ENCODE measurements around the gene CDC42EP2.

The CDC42EP2 gene

GRCh38 chr11:65310215-65310614 lies 4.5 kb upstream of the CDC42EP2 start:
- Histone ChIP-seq H3K36me3 (ENCODE audit: control insufficient read depth in 1 of 2, insufficient read depth in 2 of 2, low read length in 2 of 2) (no peaks in the 10 kb centered on the region), H3K27me3 (ENCODE audit: low read depth, low read length) (no peaks in the 10 kb centered on the region), H3K4me3 (ENCODE audit: low read depth in 1 of 2, low read length in 2 of 2) (no peak overlapping the region), H3K27ac (ENCODE audit: low read length) (no peak overlapping the region), H3K4me1 (ENCODE audit: control insufficient read depth in 1 of 2, insufficient read depth in 2 of 2, low read length in 2 of 2) (peaks cover 16 to 36% of the 10 kb centered on the region in 2 donors), H3K9me3 (ENCODE audit: control insufficient read depth in 1 of 2, low read length in 2 of 2) (no peaks in the 10 kb centered on the region)

- H3K4me1 ChIP-seq (ENCODE audit: control insufficient read depth in 1 of 2, insufficient read depth in 2 of 2, low read length in 2 of 2) = peaks cover 16 to 35% of the 10 kb centered on the region in 2 donors
Observed at GRCh38 chr11:65310736-65311135, 3.9 kb upstream of the CDC42EP2 start.

GRCh38 chr11:65311170-65311678 lies 3.4 kb upstream of the CDC42EP2 start:
- no peaks in the 10 kb centered on the region for H3K9me3 ChIP-seq (ENCODE audit: control insufficient read depth in 1 of 2, low read length in 2 of 2)
- no peak overlapping the region for H3K27ac ChIP-seq (ENCODE audit: low read length)
- peaks cover 19 to 35% of the 10 kb centered on the region in 2 donors for H3K4me1 ChIP-seq (ENCODE audit: control insufficient read depth in 1 of 2, insufficient read depth in 2 of 2, low read length in 2 of 2)

More at GRCh38 chr11:65310736-65311135, 3.9 kb upstream of the CDC42EP2 start:
- no peaks in the 10 kb centered on the region for H3K9me3 ChIP-seq (ENCODE audit: control insufficient read depth in 1 of 2, low read length in 2 of 2)
- H3K4me3 ChIP-seq (ENCODE audit: low read depth in 1 of 2, low read length in 2 of 2) = no peak overlapping the region
- no peaks in the 10 kb centered on the region for H3K27me3 ChIP-seq (ENCODE audit: low read depth, low read length)
- H3K27ac ChIP-seq (ENCODE audit: low read length) = no peak overlapping the region
- no peaks in the 10 kb centered on the region for H3K36me3 ChIP-seq (ENCODE audit: control insufficient read depth in 1 of 2, insufficient read depth in 2 of 2, low read length in 2 of 2)

DNA sequence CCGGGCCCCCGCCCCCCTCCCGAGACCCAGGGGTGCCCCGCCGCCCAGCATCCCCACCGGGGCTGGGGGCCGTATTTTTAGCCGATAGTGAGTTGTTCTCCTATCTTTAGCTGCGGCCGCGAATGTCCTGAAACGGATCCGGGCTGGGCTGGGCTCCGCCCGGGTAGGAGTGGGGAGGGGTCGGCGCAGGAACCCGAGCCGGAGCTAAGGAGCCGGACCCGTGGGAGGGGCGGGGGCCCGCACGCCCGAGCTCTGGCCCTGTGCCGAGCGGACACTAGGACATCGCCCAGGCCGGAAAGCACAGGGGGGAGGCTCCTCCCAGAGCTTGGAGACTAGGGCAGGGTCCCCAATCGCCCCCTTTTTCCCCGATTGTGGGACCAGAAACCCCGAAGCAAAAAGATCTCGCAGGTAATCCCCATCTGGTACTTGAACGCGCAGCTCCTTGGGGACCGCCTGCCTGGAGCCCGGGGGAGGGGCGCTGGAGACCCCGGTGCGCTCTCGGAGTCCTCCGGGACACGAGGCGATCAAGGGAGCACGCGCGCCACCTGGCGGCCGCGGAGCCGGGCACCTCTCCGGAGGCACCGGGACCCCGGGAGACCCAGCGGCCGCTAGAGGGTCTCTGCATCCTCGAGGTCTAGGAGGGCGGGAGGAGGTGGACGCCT lies 669 bp downstream of the CDC42EP2 start:
- Histone ChIP-seq H3K4me3 (ENCODE audit: low read depth in 1 of 2, low read length in 2 of 2) (peak overlapping the region; percentile 85 to 93), H3K9me3 (ENCODE audit: control insufficient read depth in 1 of 2, low read length in 2 of 2) (no peaks in the 10 kb centered on the region), H3K27me3 (ENCODE audit: low read depth, low read length) (no peaks in the 10 kb centered on the region), H3K4me1 (ENCODE audit: control insufficient read depth in 1 of 2, insufficient read depth in 2 of 2, low read length in 2 of 2) (peaks cover 9 to 41% of the 10 kb centered on the region in 2 donors), H3K36me3 (ENCODE audit: control insufficient read depth in 1 of 2, insufficient read depth in 2 of 2, low read length in 2 of 2) (peaks cover 0 to 5% of the 10 kb centered on the region in 2 donors), H3K27ac (ENCODE audit: low read length) (peak overlapping the region; percentile 87)

More at GRCh38 chr11:65311170-65311678, 3.4 kb upstream of the CDC42EP2 start:
- no peaks in the 10 kb centered on the region for H3K27me3 ChIP-seq (ENCODE audit: low read depth, low read length)
- H3K36me3 ChIP-seq (ENCODE audit: control insufficient read depth in 1 of 2, insufficient read depth in 2 of 2, low read length in 2 of 2) = no peaks in the 10 kb centered on the region
- no peak overlapping the region for H3K4me3 ChIP-seq (ENCODE audit: low read depth in 1 of 2, low read length in 2 of 2)

- Histone ChIP-seq H3K27ac (ENCODE audit: low read length) (peak overlapping the region; percentile 87), H3K4me3 (ENCODE audit: low read depth in 1 of 2, low read length in 2 of 2) (peak overlapping the region; percentile 85 to 93), H3K9me3 (ENCODE audit: control insufficient read depth in 1 of 2, low read length in 2 of 2) (no peaks in the 10 kb centered on the region), H3K27me3 (ENCODE audit: low read depth, low read length) (no peaks in the 10 kb centered on the region), H3K4me1 (ENCODE audit: control insufficient read depth in 1 of 2, insufficient read depth in 2 of 2, low read length in 2 of 2) (peaks cover 9 to 36% of the 10 kb centered on the region in 2 donors), H3K36me3 (ENCODE audit: control insufficient read depth in 1 of 2, insufficient read depth in 2 of 2, low read length in 2 of 2) (peaks cover 0 to 8% of the 10 kb centered on the region in 2 donors)
Observed at GRCh38 chr11:65315866-65316226, 1.2 kb downstream of the CDC42EP2 start.

- peaks cover 3 to 31% of the 10 kb centered on the region in 2 donors for H3K4me1 ChIP-seq (ENCODE audit: control insufficient read depth in 1 of 2, insufficient read depth in 2 of 2, low read length in 2 of 2)
- H3K36me3 ChIP-seq (ENCODE audit: control insufficient read depth in 1 of 2, insufficient read depth in 2 of 2, low read length in 2 of 2) = peaks cover 4 to 14% of the 10 kb centered on the region in 2 donors
- H3K27me3 ChIP-seq (ENCODE audit: low read depth, low read length) = no peaks in the 10 kb centered on the region
- H3K9me3 ChIP-seq (ENCODE audit: control insufficient read depth in 1 of 2, low read length in 2 of 2) = no peaks in the 10 kb centered on the region
- H3K4me3 ChIP-seq (ENCODE audit: low read depth in 1 of 2, low read length in 2 of 2) = peak overlapping the region; percentile 85 to 93
- peak overlapping the region; percentile 87 for H3K27ac ChIP-seq (ENCODE audit: low read length)
Observed at GRCh38 chr11:65316227-65317024, 1.8 kb downstream of the CDC42EP2 start.

DNA sequence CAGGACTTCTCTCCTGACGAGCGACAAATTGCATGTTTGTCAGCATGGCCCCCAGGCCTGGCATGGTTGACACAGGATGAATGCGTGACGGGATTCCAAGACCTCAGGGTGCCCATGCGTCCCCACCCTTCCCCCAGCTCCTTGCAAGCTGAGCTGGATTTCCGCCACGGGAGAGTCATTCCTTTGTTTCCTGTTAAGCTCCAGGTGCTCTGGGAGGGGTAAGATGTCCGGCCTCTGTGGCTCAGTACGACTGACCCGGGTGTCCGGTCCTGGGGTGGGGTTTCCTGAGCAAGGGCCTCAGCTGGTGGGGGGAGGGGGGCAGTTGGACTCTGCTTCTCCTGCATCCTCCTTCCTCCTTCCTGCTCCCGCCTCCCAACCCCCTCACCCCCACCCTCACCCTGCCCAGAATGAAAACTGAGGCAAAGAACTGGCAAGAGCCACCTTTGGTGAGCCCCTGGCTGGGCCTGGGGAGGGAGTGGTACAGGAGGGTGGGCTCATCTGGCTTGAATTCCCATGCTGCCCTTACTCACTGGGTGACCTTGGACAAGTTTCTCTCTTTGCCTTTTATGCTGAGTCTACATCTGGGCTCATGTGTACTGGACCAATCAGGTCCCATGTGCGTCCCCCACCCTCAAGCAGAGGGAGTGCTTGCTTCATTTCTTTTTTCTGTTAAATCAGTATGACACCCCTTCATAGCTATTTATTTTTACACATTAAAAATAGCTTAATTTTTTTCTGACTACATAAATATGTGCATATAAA lies 2.5 kb downstream of the CDC42EP2 start:
- Histone ChIP-seq H3K4me1 (ENCODE audit: control insufficient read depth in 1 of 2, insufficient read depth in 2 of 2, low read length in 2 of 2) (peaks cover 6 to 38% of the 10 kb centered on the region in 2 donors), H3K4me3 (ENCODE audit: low read depth in 1 of 2, low read length in 2 of 2) (peak overlapping the region; percentile 85 to 93), H3K36me3 (ENCODE audit: control insufficient read depth in 1 of 2, insufficient read depth in 2 of 2, low read length in 2 of 2) (peaks cover 12 to 22% of the 10 kb centered on the region in 2 donors), H3K27ac (ENCODE audit: low read length) (peak overlapping the region; percentile 87), H3K27me3 (ENCODE audit: low read depth, low read length) (no peaks in the 10 kb centered on the region), H3K9me3 (ENCODE audit: control insufficient read depth in 1 of 2, low read length in 2 of 2) (no peaks in the 10 kb centered on the region)

DNA sequence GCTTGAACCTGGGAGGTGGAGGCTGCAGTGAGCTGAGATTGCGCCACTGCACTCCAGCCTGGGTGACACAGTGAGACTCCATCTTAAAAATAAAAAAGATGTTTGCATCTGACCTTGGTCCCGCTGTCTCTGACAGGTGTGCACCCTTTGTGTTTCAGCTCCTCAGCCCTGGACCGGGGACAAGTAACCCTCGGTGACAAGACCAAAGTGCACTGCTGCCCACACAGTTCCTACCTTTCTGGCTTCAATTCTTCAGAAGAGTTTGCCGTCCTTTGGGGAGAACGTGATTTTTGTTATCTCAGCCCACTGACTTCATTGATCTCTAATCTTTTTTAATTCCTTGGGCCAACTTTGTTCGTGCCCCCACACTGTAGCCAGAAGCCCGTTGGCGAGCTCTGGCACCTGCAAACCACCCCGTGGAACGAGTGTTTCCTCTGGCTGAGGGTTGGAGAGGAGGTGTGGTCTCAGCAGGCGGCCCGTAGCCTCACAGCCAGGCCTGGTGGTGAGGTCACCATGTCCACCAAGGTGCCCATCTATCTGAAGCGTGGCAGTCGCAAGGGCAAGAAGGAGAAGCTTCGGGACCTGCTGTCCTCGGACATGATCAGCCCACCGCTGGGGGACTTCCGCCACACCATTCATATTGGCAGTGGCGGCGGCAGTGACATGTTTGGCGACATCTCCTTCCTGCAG lies 5.9 kb downstream of the CDC42EP2 start:
- H3K27ac ChIP-seq (ENCODE audit: low read length) = no peak overlapping the region
- no peaks in the 10 kb centered on the region for H3K27me3 ChIP-seq (ENCODE audit: low read depth, low read length)
- H3K4me3 ChIP-seq (ENCODE audit: low read depth in 1 of 2, low read length in 2 of 2) = no peak overlapping the region
- peaks cover 16 to 23% of the 10 kb centered on the region in 2 donors for H3K36me3 ChIP-seq (ENCODE audit: control insufficient read depth in 1 of 2, insufficient read depth in 2 of 2, low read length in 2 of 2)
- H3K9me3 ChIP-seq (ENCODE audit: control insufficient read depth in 1 of 2, low read length in 2 of 2) = no peaks in the 10 kb centered on the region
- H3K4me1 ChIP-seq (ENCODE audit: control insufficient read depth in 1 of 2, insufficient read depth in 2 of 2, low read length in 2 of 2) = peaks cover 8 to 34% of the 10 kb centered on the region in 2 donors

DNA sequence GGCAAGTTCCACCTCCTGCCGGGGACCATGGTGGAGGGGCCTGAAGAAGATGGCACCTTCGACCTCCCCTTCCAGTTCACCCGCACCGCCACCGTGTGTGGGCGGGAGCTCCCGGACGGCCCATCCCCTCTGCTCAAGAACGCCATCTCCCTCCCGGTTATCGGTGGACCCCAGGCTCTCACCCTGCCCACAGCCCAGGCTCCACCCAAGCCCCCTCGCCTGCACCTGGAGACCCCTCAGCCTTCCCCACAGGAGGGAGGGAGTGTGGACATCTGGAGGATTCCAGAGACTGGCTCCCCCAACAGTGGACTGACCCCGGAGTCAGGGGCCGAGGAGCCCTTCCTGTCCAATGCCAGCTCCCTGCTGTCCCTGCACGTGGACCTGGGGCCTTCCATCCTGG lies 6.4 kb downstream of the CDC42EP2 start:
- no peaks in the 10 kb centered on the region for H3K27me3 ChIP-seq (ENCODE audit: low read depth, low read length)
- H3K36me3 ChIP-seq (ENCODE audit: control insufficient read depth in 1 of 2, insufficient read depth in 2 of 2, low read length in 2 of 2) = peaks cover 16 to 23% of the 10 kb centered on the region in 2 donors
- H3K27ac ChIP-seq (ENCODE audit: low read length) = no peak overlapping the region
- no peak overlapping the region for H3K4me3 ChIP-seq (ENCODE audit: low read depth in 1 of 2, low read length in 2 of 2)
- peaks cover 5 to 30% of the 10 kb centered on the region in 2 donors for H3K4me1 ChIP-seq (ENCODE audit: control insufficient read depth in 1 of 2, insufficient read depth in 2 of 2, low read length in 2 of 2)
- H3K9me3 ChIP-seq (ENCODE audit: control insufficient read depth in 1 of 2, low read length in 2 of 2) = no peaks in the 10 kb centered on the region

- H3K4me1 ChIP-seq (ENCODE audit: control insufficient read depth in 1 of 2, insufficient read depth in 2 of 2, low read length in 2 of 2) = peaks cover 5 to 22% of the 10 kb centered on the region in 2 donors
- H3K27ac ChIP-seq (ENCODE audit: low read length) = no peak overlapping the region
- no peaks in the 10 kb centered on the region for H3K27me3 ChIP-seq (ENCODE audit: low read depth, low read length)
- H3K4me3 ChIP-seq (ENCODE audit: low read depth in 1 of 2, low read length in 2 of 2) = no peak overlapping the region
- H3K9me3 ChIP-seq (ENCODE audit: control insufficient read depth in 1 of 2, low read length in 2 of 2) = no peaks in the 10 kb centered on the region
- peaks cover 16 to 23% of the 10 kb centered on the region in 2 donors for H3K36me3 ChIP-seq (ENCODE audit: control insufficient read depth in 1 of 2, insufficient read depth in 2 of 2, low read length in 2 of 2)
Observed at GRCh38 chr11:65321828-65322485, 7.3 kb downstream of the CDC42EP2 start.
